Mesendoderm (in vitro differentiated cells): ENCODE data around the gene PIGQ.
A peak's percentile ranks its signal among the peaks of the same experiment; 100 is the strongest.

Experiments
- DNase-seq: peaks from one replicate; pipeline ENCODE4 v3.0.0; 2013
- H2AK5ac ChIP-seq: 2 replicates; pipeline ENCODE4 v1.6.1; 2013; ENCODE audit warnings: low read length, inconsistent platforms
- H2BK120ac ChIP-seq: 2 replicates; pipeline ENCODE4 v1.6.1; 2013; ENCODE audit warnings: low read depth, mild to moderate bottlenecking, low read length, moderate library complexity, mixed read lengths
- H2BK15ac ChIP-seq: replicated peaks from 2 replicates; pipeline ENCODE4 v1.6.1; 2013; ENCODE audit warnings: low read depth, mild to moderate bottlenecking, moderate library complexity
- H2BK5ac ChIP-seq: 2 replicates; pipeline ENCODE4 v1.6.1; 2013; ENCODE audit warnings: low read length, inconsistent platforms
- H3K18ac ChIP-seq: 2 replicates; pipeline ENCODE4 v1.6.1; 2013; ENCODE audit warnings: mild to moderate bottlenecking, low read length, mixed read lengths
- H3K23ac ChIP-seq: one replicate; pipeline ENCODE4 v1.6.1; 2013; ENCODE audit warnings: low read length
- H3K27ac ChIP-seq: 2 replicates; pipeline ENCODE4 v1.5.1; 2013; ENCODE audit warnings: low read depth, mild to moderate bottlenecking, inconsistent platforms, low read length, moderate library complexity
- H3K27me3 ChIP-seq: 2 replicates; pipeline ENCODE4 v1.6.1; 2013; ENCODE audit warnings: low read length, control low read depth, mild to moderate bottlenecking, inconsistent platforms; ENCODE audit not compliant: insufficient read depth, poor library complexity
- H3K36me3 ChIP-seq: 2 replicates; pipeline ENCODE4 v1.6.1; 2013; ENCODE audit warnings: low read length, inconsistent platforms; ENCODE audit not compliant: control insufficient read depth, insufficient read depth
- H3K4ac ChIP-seq: one replicate; pipeline ENCODE4 v1.6.1; 2013; ENCODE audit warnings: low read depth, mild to moderate bottlenecking, low read length, moderate library complexity
- H3K4me1 ChIP-seq: 2 replicates; pipeline ENCODE4 v1.6.1; 2013; ENCODE audit warnings: low read depth, low read length, inconsistent platforms; ENCODE audit not compliant: control insufficient read depth
- H3K4me2 ChIP-seq: 2 replicates; pipeline ENCODE4 v1.6.1; 2013; ENCODE audit warnings: low read length
- H3K4me3 ChIP-seq: 2 replicates; pipeline ENCODE4 v1.5.1; 2013; ENCODE audit warnings: mild to moderate bottlenecking, low read length
- H3K56ac ChIP-seq: one replicate; pipeline ENCODE4 v1.6.1; 2013; ENCODE audit warnings: low read length
- H3K79me1 ChIP-seq: 2 replicates; pipeline ENCODE4 v1.6.1; 2013; ENCODE audit warnings: low read length, inconsistent platforms
- H3K79me2 ChIP-seq: 2 replicates; pipeline ENCODE4 v1.6.1; 2013; ENCODE audit warnings: mild to moderate bottlenecking, low read length; ENCODE audit not compliant: control insufficient read depth, insufficient read depth
- H3K9ac ChIP-seq: 2 replicates; pipeline ENCODE4 v1.6.1; 2013; ENCODE audit warnings: low read length, inconsistent platforms
- H4K5ac ChIP-seq: one replicate; pipeline ENCODE4 v1.6.1; 2013; ENCODE audit warnings: low read length
- H4K8ac ChIP-seq: one replicate; pipeline ENCODE4 v1.6.1; 2013; ENCODE audit warnings: low read depth, mild to moderate bottlenecking, control low read depth, low read length, moderate library complexity
- WGBS: extraction: QIAGEN DNeasy Blood & Tissue Kit; methylation state at CpG from one replicate; pipeline ENCODE4 v1.1.7; 2013; ENCODE audit warnings: low lambda C conversion rate, missing lambda C conversion rate; ENCODE audit not compliant: insufficient coverage; ENCODE audit errors: extremely low coverage; 5-methylcytosine and 5-hydroxymethylcytosine counted together

PIGQ gene

DNA sequence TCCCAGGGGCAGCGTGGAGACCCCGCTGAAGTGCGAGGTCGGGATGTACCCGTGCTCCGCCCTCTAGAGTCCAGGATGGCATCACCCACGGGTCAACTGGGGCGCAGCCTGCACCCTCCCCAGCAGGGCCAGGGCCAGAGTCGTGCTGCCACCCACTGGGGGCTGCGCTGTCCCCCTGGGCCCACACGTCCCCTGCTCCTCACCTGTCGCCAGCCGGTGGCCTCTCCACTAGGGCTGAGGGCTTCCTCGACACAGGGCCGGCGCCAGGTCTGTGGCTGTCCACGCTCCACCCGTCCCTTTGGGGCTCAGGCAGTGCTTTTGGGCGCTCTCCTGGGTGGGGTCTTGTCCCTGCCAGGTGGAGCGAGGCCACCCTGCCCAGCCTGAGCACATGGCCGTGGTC is 21.2 kb upstream of the PIGQ start:
- Histone ChIP-seq H3K79me2 (no peaks in the 10 kb centered on the region), H3K4me2 (no peak overlapping the region), H4K5ac (no peak overlapping the region), H3K79me1 (peaks cover 2% of the 10 kb centered on the region), H4K8ac (no peak overlapping the region), H3K18ac (no peak overlapping the region), H3K4me3 (no peak overlapping the region), H3K27me3 (no peaks in the 10 kb centered on the region), H2BK15ac (no peak overlapping the region), H3K23ac (no peak overlapping the region), H3K9ac (no peak overlapping the region), H2BK5ac (no peak overlapping the region), H3K56ac (no peak overlapping the region), H2BK120ac (no peak overlapping the region), H2AK5ac (no peak overlapping the region), H3K4ac (no peak overlapping the region), H3K27ac (no peak overlapping the region), H3K36me3 (no peaks in the 10 kb centered on the region), H3K4me1 (no peaks in the 10 kb centered on the region)
- no peak for DNase-seq
- no CpG with 5 or more reads among the region's 21 CpGs for WGBS

DNA sequence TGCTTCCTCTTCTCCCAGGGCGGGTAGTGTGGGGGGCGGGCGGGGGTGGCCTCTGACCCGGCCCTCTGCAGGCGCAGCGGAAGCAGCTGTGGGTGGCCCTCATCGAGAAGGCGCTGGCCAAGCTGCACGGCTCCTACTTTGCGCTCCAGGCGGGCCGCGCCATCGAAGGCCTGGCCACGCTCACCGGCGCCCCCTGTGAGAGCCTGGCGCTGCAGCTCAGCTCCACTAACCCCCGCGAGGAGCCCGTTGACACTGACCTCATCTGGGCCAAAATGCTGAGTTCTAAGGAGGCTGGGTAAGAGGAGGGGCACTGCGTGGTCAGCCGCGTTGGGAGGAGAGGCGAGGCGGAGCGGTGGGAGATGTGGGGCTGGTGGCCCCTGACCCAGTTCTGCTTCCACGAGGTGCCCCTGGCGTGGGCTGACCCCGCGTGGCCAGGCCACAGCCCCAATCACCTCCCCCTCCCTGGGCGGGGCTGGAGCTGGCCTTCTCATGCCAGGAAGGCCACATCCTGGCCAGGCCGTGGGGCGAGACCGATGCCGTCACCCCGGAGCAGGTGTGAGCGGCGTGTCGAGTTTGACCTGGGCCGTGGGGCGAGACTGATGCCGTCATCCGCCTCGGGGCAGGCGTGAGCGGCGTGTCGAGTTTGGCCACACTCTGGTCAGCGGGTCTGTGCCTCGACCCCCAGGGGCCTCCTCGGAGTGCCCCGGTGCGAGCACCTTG is 20.1 kb upstream of the PIGQ start:
- Histone ChIP-seq H2AK5ac (no peak overlapping the region), H2BK120ac (no peak overlapping the region), H2BK15ac (no peak overlapping the region), H3K56ac (no peak overlapping the region), H3K23ac (no peak overlapping the region), H3K4me3 (no peak overlapping the region), H3K4ac (no peak overlapping the region), H3K18ac (no peak overlapping the region), H3K9ac (no peak overlapping the region), H3K27ac (no peak overlapping the region), H4K5ac (no peak overlapping the region), H3K36me3 (no peaks in the 10 kb centered on the region), H4K8ac (no peak overlapping the region), H3K4me1 (no peaks in the 10 kb centered on the region), H3K27me3 (no peaks in the 10 kb centered on the region), H3K79me1 (peaks cover 2% of the 10 kb centered on the region), H2BK5ac (no peak overlapping the region), H3K79me2 (no peaks in the 10 kb centered on the region), H3K4me2 (no peak overlapping the region)
- no CpG with 5 or more reads among the region's 54 CpGs for WGBS
- peak; percentile 49 for DNase-seq

DNA sequence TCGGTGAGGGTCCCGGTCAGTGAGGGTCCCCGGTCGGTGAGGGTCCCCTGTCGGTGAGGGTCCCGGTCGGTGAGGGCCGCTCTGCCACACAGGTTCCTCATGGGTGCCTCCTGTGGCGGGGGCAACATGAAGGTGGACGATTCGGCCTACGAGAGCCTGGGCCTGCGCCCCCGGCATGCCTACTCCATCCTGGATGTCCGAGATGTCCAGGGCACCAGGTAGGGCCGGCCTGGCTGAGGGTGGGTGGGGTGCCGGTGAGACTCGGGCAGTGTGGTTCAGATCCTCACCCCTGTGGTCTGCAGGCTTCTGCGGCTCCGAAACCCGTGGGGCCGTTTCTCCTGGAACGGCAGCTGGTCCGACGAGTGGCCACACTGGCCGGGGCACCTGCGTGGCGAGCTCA is 18.6 kb upstream of the PIGQ start:
- no CpG with 5 or more reads among the region's 28 CpGs for WGBS
- H3K27me3 ChIP-seq: no peaks in the 10 kb centered on the region
- no peak overlapping the region for H4K8ac ChIP-seq
- no peak overlapping the region for H2BK120ac ChIP-seq
- no peak overlapping the region for H3K4me3 ChIP-seq
- H3K4ac ChIP-seq: no peak overlapping the region
- H3K79me1 ChIP-seq: peaks cover 2% of the 10 kb centered on the region
- DNase-seq: no peak
- H3K9ac ChIP-seq: no peak overlapping the region
- H3K23ac ChIP-seq: no peak overlapping the region
- no peaks in the 10 kb centered on the region for H3K4me1 ChIP-seq
- no peak overlapping the region for H3K56ac ChIP-seq
- no peak overlapping the region for H2BK5ac ChIP-seq
- H3K4me2 ChIP-seq: no peak overlapping the region
- no peak overlapping the region for H3K27ac ChIP-seq
- no peaks in the 10 kb centered on the region for H3K79me2 ChIP-seq
- no peak overlapping the region for H2BK15ac ChIP-seq
- no peak overlapping the region for H2AK5ac ChIP-seq
- H4K5ac ChIP-seq: no peak overlapping the region
- H3K36me3 ChIP-seq: no peaks in the 10 kb centered on the region
- H3K18ac ChIP-seq: no peak overlapping the region

DNA sequence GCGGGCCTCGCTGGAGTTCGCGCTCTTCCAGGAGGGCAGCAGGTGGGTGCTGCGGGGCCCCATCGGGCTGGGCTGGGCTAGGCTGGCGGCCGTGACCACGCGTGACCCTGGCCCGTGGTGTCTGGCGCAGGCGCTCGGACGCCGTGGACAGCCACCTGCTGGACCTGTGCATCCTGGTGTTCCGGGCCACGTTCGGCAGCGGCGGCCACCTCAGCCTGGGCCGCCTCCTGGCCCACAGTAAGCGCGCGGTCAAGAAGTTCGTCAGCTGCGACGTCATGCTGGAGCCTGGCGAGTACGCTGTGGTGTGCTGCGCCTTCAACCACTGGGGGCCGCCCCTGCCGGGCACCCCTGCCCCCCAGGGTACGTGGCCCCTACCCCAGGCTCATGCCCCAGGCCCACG is 17.6 kb upstream of the PIGQ start:
- WGBS: no CpG with 5 or more reads among the region's 35 CpGs
- no peak overlapping the region for H3K9ac ChIP-seq
- no peak overlapping the region for H2AK5ac ChIP-seq
- H3K4me2 ChIP-seq: no peak overlapping the region
- H3K27ac ChIP-seq: no peak overlapping the region
- H4K8ac ChIP-seq: no peak overlapping the region
- no peak overlapping the region for H3K56ac ChIP-seq
- H3K79me1 ChIP-seq: peaks cover 2% of the 10 kb centered on the region
- H2BK15ac ChIP-seq: no peak overlapping the region
- DNase-seq: no peak
- no peak overlapping the region for H3K18ac ChIP-seq
- no peak overlapping the region for H2BK5ac ChIP-seq
- no peaks in the 10 kb centered on the region for H3K27me3 ChIP-seq
- no peak overlapping the region for H4K5ac ChIP-seq
- no peaks in the 10 kb centered on the region for H3K4me1 ChIP-seq
- no peak overlapping the region for H2BK120ac ChIP-seq
- no peak overlapping the region for H3K4me3 ChIP-seq
- H3K36me3 ChIP-seq: no peaks in the 10 kb centered on the region
- no peak overlapping the region for H3K23ac ChIP-seq
- no peaks in the 10 kb centered on the region for H3K79me2 ChIP-seq
- no peak overlapping the region for H3K4ac ChIP-seq

DNA sequence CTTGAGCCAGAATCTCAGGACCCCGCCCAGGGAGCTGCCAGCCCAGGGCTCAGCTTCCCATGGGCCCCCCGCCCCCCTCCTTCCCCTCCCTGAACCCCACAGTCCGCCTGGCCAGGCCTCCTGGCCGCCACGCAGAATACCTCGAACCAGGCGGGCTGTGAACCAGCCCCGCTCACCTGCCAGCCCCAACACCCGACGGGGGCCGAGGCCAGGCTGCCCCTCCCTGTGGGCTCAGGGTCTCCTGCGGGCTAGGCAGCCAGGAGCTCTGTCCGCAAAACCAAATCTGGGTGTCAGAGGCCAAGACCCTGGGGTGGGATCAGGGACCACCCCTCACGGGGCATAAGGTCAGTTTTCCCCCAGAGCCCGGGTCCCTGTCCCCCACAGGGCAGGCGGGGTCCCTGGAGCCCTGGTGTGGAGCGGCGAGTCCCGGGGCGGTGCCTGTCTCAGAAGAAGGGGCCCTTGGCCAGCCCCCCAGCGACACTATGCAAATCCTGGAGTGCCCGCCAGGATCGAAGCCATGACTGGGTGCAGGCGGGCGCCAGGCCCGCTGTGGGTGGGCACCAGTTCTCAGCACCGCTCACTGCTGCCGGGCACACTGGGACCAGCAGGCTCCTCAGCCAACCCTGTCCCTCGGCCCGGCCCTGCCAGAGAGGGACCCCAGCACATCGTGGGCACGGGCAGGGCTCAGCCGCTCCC is 16.0 kb upstream of the PIGQ start:
- no peak overlapping the region for H3K4me2 ChIP-seq
- no peak overlapping the region for H4K8ac ChIP-seq
- H3K79me2 ChIP-seq: no peaks in the 10 kb centered on the region
- no peaks in the 10 kb centered on the region for H3K27me3 ChIP-seq
- no peaks in the 10 kb centered on the region for H3K36me3 ChIP-seq
- no peak overlapping the region for H3K23ac ChIP-seq
- no peak overlapping the region for H2AK5ac ChIP-seq
- no CpG with 5 or more reads among the region's 33 CpGs for WGBS
- DNase-seq: no peak
- H3K79me1 ChIP-seq: peaks cover 2% of the 10 kb centered on the region
- no peak overlapping the region for H2BK15ac ChIP-seq
- H3K9ac ChIP-seq: no peak overlapping the region
- H3K18ac ChIP-seq: no peak overlapping the region
- H3K27ac ChIP-seq: no peak overlapping the region
- no peak overlapping the region for H2BK5ac ChIP-seq
- H3K4ac ChIP-seq: no peak overlapping the region
- H3K56ac ChIP-seq: no peak overlapping the region
- H3K4me3 ChIP-seq: no peak overlapping the region
- no peak overlapping the region for H4K5ac ChIP-seq
- H3K4me1 ChIP-seq: no peaks in the 10 kb centered on the region
- H2BK120ac ChIP-seq: no peak overlapping the region

DNA sequence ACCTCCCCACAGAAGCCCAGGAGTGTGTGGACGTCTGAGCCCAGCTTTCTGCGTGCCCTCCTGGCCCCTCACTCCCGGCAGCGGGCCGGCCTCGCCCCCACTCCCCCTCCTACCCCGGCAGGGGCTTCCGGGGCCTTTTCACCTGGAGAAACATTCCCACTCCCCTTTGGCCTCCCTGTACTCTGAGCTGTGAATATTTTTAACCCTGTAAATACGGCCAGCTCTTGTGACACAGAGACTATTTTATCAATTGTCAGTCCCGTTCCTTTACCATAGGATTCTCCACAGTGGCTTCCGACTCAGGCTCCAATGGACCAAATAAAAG is 15.5 kb upstream of the PIGQ start:
- H3K18ac ChIP-seq: no peak overlapping the region
- H4K8ac ChIP-seq: no peak overlapping the region
- H2AK5ac ChIP-seq: no peak overlapping the region
- no peak overlapping the region for H2BK120ac ChIP-seq
- H3K79me1 ChIP-seq: peaks cover 2% of the 10 kb centered on the region
- H3K36me3 ChIP-seq: no peaks in the 10 kb centered on the region
- no CpG with 5 or more reads among the region's 11 CpGs for WGBS
- H2BK15ac ChIP-seq: no peak overlapping the region
- H3K27ac ChIP-seq: no peak overlapping the region
- no peak overlapping the region for H3K4ac ChIP-seq
- H3K56ac ChIP-seq: no peak overlapping the region
- H2BK5ac ChIP-seq: no peak overlapping the region
- H3K4me1 ChIP-seq: no peaks in the 10 kb centered on the region
- no peaks in the 10 kb centered on the region for H3K79me2 ChIP-seq
- no peak overlapping the region for H3K4me2 ChIP-seq
- no peak for DNase-seq
- H3K9ac ChIP-seq: no peak overlapping the region
- H3K4me3 ChIP-seq: no peak overlapping the region
- no peak overlapping the region for H3K23ac ChIP-seq
- no peaks in the 10 kb centered on the region for H3K27me3 ChIP-seq
- no peak overlapping the region for H4K5ac ChIP-seq
